HUES64 (cell line): ENCODE data around the gene APH1A. TPM values are rescaled to one million over a fixed set of nuclear protein-coding genes. Genes with fewer than 3 reads are reported as not detected.
"Not testable (repeated sequence)": the region's sequence is repeated elsewhere in the genome, so short reads cannot be mapped to it uniquely, and the experiment has no call there.

Source experiments
- H3K27ac ChIP-seq: 2 replicates; pipeline ENCODE4 v1.7.0; 2013; ENCODE audit warnings: low read depth, low read length, inconsistent platforms
- H3K27me3 ChIP-seq: 2 replicates; pipeline ENCODE4 v1.6.1; 2013; ENCODE audit warnings: mild to moderate bottlenecking, low read length; ENCODE audit not compliant: insufficient read depth
- H3K36me3 ChIP-seq: 2 replicates; pipeline ENCODE4 v1.6.1; 2013; ENCODE audit warnings: mild to moderate bottlenecking, low read length; ENCODE audit not compliant: insufficient read depth
- H3K4me1 ChIP-seq: 2 replicates; pipeline ENCODE4 v1.6.1; 2013; ENCODE audit warnings: mild to moderate bottlenecking, low read length, moderate library complexity; ENCODE audit not compliant: insufficient read depth
- H3K4me3 ChIP-seq: 2 replicates; pipeline ENCODE4 v1.5.1; 2013; ENCODE audit warnings: mild to moderate bottlenecking, low read length, moderate library complexity
- H3K9ac ChIP-seq: 2 replicates; pipeline ENCODE4 v1.6.1; 2013; ENCODE audit warnings: mild to moderate bottlenecking, low read depth, low read length
- H3K9me3 ChIP-seq: 2 replicates; pipeline ENCODE4 v1.6.1; 2013; ENCODE audit warnings: low read depth, low read length; ENCODE audit not compliant: insufficient read depth
- WGBS: fragments of 150-250, 120-280 bp; methylation state at CpG from one replicate; pipeline ENCODE4 v1.1.7; 2013; ENCODE audit warnings: missing lambda C conversion rate; 5-methylcytosine and 5-hydroxymethylcytosine counted together
- polyA plus RNA-seq, 2 experiments: library from polyadenylated mRNA; stranded (reverse); fragments of 50-300 nt; gene quantifications; one replicate each; pipeline ENCODE4 v1.2.3, GENCODE V29; 2013

APH1A gene
- polyA plus RNA-seq (2013, experiment 1 of 2), result 78.7 TPM
- 81.8 TPM for polyA plus RNA-seq (2013, experiment 2 of 2)

DNA sequence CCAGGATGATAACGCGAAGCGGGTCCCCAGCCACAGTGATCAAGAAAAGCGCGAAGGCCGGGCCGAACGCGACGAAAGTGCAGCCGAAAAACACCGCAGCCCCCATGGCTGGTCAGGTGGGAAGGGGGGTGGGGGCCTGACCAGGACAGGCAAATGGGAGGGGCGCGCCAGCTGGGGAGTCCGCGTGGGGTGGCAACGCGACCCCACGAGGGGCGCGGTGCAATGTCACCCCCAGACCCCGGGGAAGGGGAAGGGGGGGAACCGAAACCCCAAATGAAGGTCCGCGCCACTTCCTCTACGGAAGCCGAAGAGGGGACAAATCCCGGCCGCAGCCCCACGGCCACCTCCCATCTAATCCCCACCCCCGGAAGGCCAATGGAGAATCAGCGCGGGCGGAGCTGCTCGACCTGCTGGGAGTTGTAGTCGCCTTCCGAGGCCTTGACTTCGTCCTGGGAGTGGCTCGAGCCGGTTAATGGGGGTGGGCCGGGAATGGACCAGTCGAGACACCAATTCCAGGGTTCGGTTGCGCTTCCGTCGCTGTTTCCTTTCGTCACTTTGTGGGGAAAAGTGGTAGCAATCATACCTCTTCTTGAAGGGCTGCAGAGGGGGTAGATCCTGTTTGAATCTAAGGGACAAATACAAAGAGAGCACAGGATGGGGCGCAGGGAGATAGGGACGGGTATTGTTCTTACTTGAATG lies at the start of gene APH1A:
Gene APH1A (minus strand): TSS at position 312 of the 699 bp plus-strand sequence. CDS start 206 bp downstream, at position 106.
- no peaks in the 10 kb centered on the region for H3K27me3 ChIP-seq
- WGBS, result under 1% methylated on average over 49 of the region's 49 CpGs
- no peaks in the 10 kb centered on the region for H3K9me3 ChIP-seq
- H3K4me3 ChIP-seq, result peak within 1 kb of the TSS; percentile 92
- H3K9ac ChIP-seq, result peak within 1 kb of the TSS; percentile 87
- H3K4me1 ChIP-seq, result peaks cover 18% of the 10 kb centered on the region
- peaks cover 35% of the 10 kb centered on the region for H3K36me3 ChIP-seq
- H3K27ac ChIP-seq, result peak within 1 kb of the TSS; percentile 85

GRCh38 chr1:150314691-150315090 lies 45.9 kb upstream of the APH1A start:
- not testable (repeated sequence) for H3K27me3 ChIP-seq, H3K9me3 ChIP-seq
- 93% methylated on average over 4 of the region's 4 CpGs for WGBS

DNA sequence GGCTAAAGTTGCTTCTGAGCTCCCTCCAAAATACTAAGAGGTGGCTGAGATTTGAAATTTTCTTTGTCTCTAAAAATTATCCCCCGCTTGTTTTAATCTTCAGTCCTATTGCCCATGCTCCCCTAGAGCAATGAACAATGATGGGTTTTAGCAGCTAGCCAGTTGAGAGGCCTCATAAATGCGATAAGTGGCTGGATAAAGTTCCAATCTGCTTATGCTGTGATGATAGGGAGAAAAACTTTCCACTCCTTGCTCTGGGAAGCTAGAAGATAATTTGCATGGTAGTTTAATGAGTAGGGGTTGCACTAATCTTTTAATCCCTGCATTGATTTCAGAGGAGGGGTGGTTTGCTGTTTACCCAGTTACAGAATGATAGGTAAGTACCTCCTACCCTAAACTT lies 42.9 kb upstream of the APH1A start:
- 94% methylated on average over 2 of the region's 2 CpGs for WGBS
- H3K4me3 ChIP-seq, result no peak overlapping the region
- H3K36me3 ChIP-seq, result peaks cover 20% of the 10 kb centered on the region
- H3K9me3 ChIP-seq, result no peaks in the 10 kb centered on the region
- no peak overlapping the region for H3K27ac ChIP-seq
- H3K4me1 ChIP-seq, result no peaks in the 10 kb centered on the region
- no peaks in the 10 kb centered on the region for H3K27me3 ChIP-seq
- no peak overlapping the region for H3K9ac ChIP-seq

More at GRCh38 chr1:150314691-150315090, 45.9 kb upstream of the APH1A start:
- H3K4me1 ChIP-seq, H3K4me3 ChIP-seq, H3K36me3 ChIP-seq, H3K9ac ChIP-seq, H3K27ac ChIP-seq: not testable (repeated sequence)

DNA sequence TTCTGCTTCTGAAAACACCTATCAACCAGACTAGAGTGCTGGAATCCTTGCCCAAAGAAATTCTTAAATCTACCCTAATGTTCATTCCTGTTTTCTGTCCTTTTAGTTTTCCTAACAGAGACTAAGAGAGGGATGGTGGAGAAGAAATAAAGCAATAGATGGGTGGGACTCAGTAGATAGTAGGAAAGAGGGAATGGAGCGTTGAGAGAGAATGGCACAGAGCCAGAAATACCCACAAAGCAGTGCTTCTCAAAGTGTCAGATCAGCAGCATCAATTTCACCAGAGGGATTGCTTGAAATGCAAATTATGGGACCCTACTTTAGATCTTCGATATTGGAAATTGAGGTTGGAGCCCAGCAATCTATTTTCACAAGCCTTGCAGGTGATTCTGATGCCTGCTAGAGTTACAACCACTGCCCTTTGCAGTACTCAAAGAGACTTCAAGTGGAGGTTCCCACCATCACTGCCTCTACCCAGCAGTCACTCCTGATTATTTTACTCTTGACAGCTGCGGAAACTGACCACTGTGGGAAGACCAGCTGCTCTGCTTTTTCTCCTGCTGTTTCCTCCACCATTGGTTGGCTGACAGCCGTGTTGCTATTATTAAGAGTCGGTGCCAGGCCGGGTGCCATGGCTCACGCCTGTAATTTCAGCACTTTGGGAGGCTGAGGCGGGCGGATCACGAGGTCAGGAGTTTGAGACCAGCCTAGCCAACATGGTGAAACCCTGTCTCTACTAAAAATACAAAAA lies 41.1 kb upstream of the APH1A start:
- Histone ChIP-seq H3K9me3 (no peaks in the 10 kb centered on the region), H3K9ac (no peak overlapping the region), H3K36me3 (peaks cover 37% of the 10 kb centered on the region), H3K27me3 (no peaks in the 10 kb centered on the region), H3K4me1 (no peaks in the 10 kb centered on the region), H3K27ac (no peak overlapping the region), H3K4me3 (no peak overlapping the region)
- WGBS, result 91% methylated on average over 10 of the region's 10 CpGs

DNA sequence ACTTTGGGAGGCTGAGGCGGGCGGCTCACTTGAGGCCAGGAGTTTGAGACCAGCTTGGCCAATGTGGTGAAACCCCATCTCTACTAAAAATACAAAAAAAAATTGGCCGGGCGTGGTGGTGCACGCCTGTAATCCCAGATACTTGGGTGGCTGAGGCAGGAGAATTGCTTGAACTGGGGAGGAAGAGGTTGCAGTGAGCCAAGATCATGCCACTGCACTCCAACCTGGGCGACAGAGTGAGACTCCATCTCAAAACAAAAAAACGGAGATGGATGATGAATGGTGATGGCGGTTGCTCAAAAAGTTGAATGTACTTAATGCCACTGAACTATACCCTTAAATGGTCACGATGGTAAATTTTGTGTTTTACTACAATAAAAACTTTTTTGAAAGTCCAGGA lies 39.8 kb upstream of the APH1A start:
- H3K9ac ChIP-seq, H3K4me1 ChIP-seq, H3K9me3 ChIP-seq, H3K27me3 ChIP-seq, H3K4me3 ChIP-seq, H3K27ac ChIP-seq: not testable (repeated sequence)
- WGBS, result 95% methylated on average over 8 of the region's 9 CpGs
- peaks cover 48% of the 10 kb centered on the region for H3K36me3 ChIP-seq

GRCh38 chr1:150302902-150303301 lies 34.1 kb upstream of the APH1A start:
- 54% methylated on average over 2 of the region's 2 CpGs for WGBS
- Histone ChIP-seq H3K27me3 (no peaks in the 10 kb centered on the region), H3K9me3 (no peaks in the 10 kb centered on the region), H3K36me3 (peaks cover 83% of the 10 kb centered on the region), H3K27ac (peak overlapping the region; percentile 96), H3K4me3 (peak overlapping the region; percentile 28), H3K9ac (peak overlapping the region; percentile 58), H3K4me1 (peaks cover 19% of the 10 kb centered on the region)

GRCh38 chr1:150302338-150302737 lies 33.5 kb upstream of the APH1A start:
- 66% methylated on average over 6 of the region's 6 CpGs for WGBS
- H3K9ac ChIP-seq, result peak overlapping the region; percentile 58
- no peaks in the 10 kb centered on the region for H3K27me3 ChIP-seq
- peaks cover 83% of the 10 kb centered on the region for H3K36me3 ChIP-seq
- peaks cover 19% of the 10 kb centered on the region for H3K4me1 ChIP-seq
- H3K27ac ChIP-seq, result peak overlapping the region; percentile 96
- peak overlapping the region; percentile 28 for H3K4me3 ChIP-seq
- H3K9me3 ChIP-seq, result no peaks in the 10 kb centered on the region

- H3K27me3 ChIP-seq, result no peaks in the 10 kb centered on the region
- no peak overlapping the region for H3K4me3 ChIP-seq
- H3K4me1 ChIP-seq, result peaks cover 19% of the 10 kb centered on the region
- no peak overlapping the region for H3K9ac ChIP-seq
- peaks cover 83% of the 10 kb centered on the region for H3K36me3 ChIP-seq
- H3K27ac ChIP-seq, result no peak overlapping the region
- no peaks in the 10 kb centered on the region for H3K9me3 ChIP-seq
- 95% methylated on average over 3 of the region's 3 CpGs for WGBS
Observed at GRCh38 chr1:150299716-150300115, 30.9 kb upstream of the APH1A start.

GRCh38 chr1:150295476-150295875 lies 26.7 kb upstream of the APH1A start:
- Histone ChIP-seq H3K9me3 (no peaks in the 10 kb centered on the region), H3K9ac (no peak overlapping the region), H3K36me3 (peaks cover 49% of the 10 kb centered on the region), H3K27me3 (no peaks in the 10 kb centered on the region), H3K27ac (no peak overlapping the region), H3K4me1 (peaks cover 6% of the 10 kb centered on the region; the same call in 1 of the 2 replicates), H3K4me3 (peak overlapping the region; percentile 14; the same call in 1 of the 2 replicates)
- over 99% methylated on average over 2 of the region's 2 CpGs for WGBS

- H3K27me3 ChIP-seq, result no peaks in the 10 kb centered on the region
- peaks cover 34% of the 10 kb centered on the region for H3K36me3 ChIP-seq
- WGBS, result 14% methylated on average over 39 of the region's 43 CpGs
- no peaks in the 10 kb centered on the region for H3K9me3 ChIP-seq
- peaks cover 6% of the 10 kb centered on the region; the same call in 1 of the 2 replicates for H3K4me1 ChIP-seq
- peak within 1 kb of the TSS; percentile 89 for H3K9ac ChIP-seq
- peak within 1 kb of the TSS; percentile 84 for H3K4me3 ChIP-seq
- H3K27ac ChIP-seq, result peak within 1 kb of the TSS; percentile 86
Observed at GRCh38 chr1:150293433-150294253, 24.8 kb upstream of the APH1A start, which contains the start of gene MRPS21. MRPS21 (plus strand) TSS chr1:150293861; CDS start chr1:150294367, 506 bp downstream.
